COR-L47 (cell line): ENCODE measurements around the gene SATB2.

Experiments used
- DNase-seq: peaks from one replicate; lab custom pipeline; 2025; lab: John Stamatoyannopoulos, UW

Gene SATB2

GRCh38 chr2:199257261-199258224, 200.2 kb downstream of the SATB2 start:
- no peak for DNase-seq

GRCh38 chr2:199230091-199230490, 227.6 kb downstream of the SATB2 start:
- no peak for DNase-seq

GRCh38 chr2:199228887-199229819, 228.6 kb downstream of the SATB2 start:
- DNase-seq = no peak

- no peak for DNase-seq
Measured at GRCh38 chr2:199223791-199224190, 233.9 kb downstream of the SATB2 start.

GRCh38 chr2:199220920-199221319, 236.8 kb downstream of the SATB2 start:
- DNase-seq = no peak

GRCh38 chr2:199219551-199219950, 238.2 kb downstream of the SATB2 start:
- DNase-seq = no peak
